ENCODE results near the gene TRIOBP.
A peak's percentile ranks its signal among the peaks of the same experiment; 100 is the strongest.

TRIOBP gene

GRCh38 chr22:37672206-37672919 is 24.5 kb upstream of the TRIOBP start:
- POLR2A ChIA-PET (ENCODE audit: low non-redundant PET) = no interaction called here
- CTCF ChIA-PET = no interaction called here
- H3K27ac ChIP-seq = peak overlapping the region; percentile 98
- TF ChIP-seq, protein P1, sequence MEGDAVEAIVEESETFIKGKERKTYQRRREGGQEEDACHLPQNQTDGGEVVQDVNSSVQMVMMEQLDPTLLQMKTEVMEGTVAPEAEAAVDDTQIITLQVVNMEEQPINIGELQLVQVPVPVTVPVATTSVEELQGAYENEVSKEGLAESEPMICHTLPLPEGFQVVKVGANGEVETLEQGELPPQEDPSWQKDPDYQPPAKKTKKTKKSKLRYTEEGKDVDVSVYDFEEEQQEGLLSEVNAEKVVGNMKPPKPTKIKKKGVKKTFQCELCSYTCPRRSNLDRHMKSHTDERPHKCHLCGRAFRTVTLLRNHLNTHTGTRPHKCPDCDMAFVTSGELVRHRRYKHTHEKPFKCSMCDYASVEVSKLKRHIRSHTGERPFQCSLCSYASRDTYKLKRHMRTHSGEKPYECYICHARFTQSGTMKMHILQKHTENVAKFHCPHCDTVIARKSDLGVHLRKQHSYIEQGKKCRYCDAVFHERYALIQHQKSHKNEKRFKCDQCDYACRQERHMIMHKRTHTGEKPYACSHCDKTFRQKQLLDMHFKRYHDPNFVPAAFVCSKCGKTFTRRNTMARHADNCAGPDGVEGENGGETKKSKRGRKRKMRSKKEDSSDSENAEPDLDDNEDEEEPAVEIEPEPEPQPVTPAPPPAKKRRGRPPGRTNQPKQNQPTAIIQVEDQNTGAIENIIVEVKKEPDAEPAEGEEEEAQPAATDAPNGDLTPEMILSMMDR (conservative IDR thresholded peaks at IDR 0.05; ENCODE audit: low read depth) = no peak
- DNase-seq (ENCODE audit: low spot score) = no peak

GRCh38 chr22:37672920-37673455 is 23.9 kb upstream of the TRIOBP start:
- no peak for DNase-seq (ENCODE audit: low spot score)
- POLR2A ChIA-PET (ENCODE audit: low non-redundant PET) = no interaction called here
- peak overlapping the region; percentile 98 for H3K27ac ChIP-seq
- TF ChIP-seq, protein P1 (conservative IDR thresholded peaks at IDR 0.05; ENCODE audit: low read depth) = no peak
- CTCF ChIA-PET = no interaction called here

- H3K27ac ChIP-seq = peak overlapping the region; percentile 98
- TF ChIP-seq, protein P1 (conservative IDR thresholded peaks at IDR 0.05; ENCODE audit: low read depth) = no peak
- POLR2A ChIA-PET (ENCODE audit: low non-redundant PET) = no interaction called here
- CTCF ChIA-PET = no interaction called here
- no peak for DNase-seq (ENCODE audit: low spot score)
Observed at GRCh38 chr22:37674248-37674647, 22.6 kb upstream of the TRIOBP start.

DNA sequence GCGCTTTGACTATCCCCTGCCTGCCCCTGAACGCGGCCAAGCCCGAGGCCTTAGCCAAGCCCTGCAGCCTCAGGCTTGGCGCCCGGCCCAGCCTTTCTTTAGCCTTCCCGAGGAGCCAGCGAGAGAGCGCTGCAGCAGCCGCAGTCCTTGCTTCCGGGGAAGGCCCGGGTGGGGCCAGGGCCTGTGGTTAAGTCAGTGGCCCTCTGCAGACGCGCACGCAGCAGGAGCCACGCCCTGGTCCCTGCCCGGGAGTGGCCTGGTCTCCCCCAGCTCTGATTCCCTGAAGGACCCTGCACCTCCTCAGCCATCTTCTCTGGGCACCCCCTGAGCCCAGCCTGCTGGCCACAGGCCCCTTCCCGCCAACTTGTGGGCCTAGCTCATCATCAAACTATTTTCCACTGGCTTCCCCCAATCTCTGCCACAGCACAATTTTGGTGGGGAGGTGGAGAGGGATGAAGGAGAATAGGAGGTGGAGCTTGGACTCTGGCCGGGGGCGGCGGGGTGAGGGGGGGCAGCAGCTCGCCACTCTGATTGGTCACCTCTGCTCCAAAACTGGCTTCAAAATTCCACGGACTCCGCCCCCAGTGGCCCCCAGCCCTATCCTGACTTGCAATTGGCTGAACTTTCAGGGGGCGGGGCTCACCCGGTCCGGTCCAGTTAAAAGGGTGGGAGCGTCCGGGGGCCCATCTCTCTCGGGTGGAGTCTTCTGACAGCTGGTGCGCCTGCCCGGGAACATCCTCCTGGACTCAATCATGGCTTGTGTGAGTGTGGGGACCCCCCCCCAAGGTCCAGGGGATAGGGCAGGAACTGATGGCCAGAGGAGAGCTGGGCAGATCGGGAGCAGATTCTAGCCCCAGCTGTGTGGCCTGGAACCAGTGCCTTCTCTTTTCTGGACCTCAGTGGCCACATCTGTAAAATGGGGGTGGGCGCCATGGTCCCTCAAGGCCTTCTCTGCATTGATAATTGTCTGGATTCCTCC is 21.6 kb upstream of the TRIOBP start, which contains the start of gene LGALS1:
Gene LGALS1, plus strand, starts transcription at position 686 of the 979 bp plus-strand sequence. Its CDS starts 67 bp downstream, at position 753.
- ChIA-PET POLR2A (ENCODE audit: low non-redundant PET) (interaction anchor here (0.7 to 0.8 kb wide), 2 partner anchors 13 to 17 kb away, joined by 3 read pairs; partner anchors contain the start of gene PDXP), CTCF (interaction anchor here (0.9 kb wide), 1 partner anchor 32 kb away, joined by 3 read pairs; no protein-coding TSS in a partner anchor)
- peak within 1 kb of the TSS; percentile 98 for H3K27ac ChIP-seq
- TF ChIP-seq, protein P1 (conservative IDR thresholded peaks at IDR 0.05; ENCODE audit: low read depth) = no peak
- peak; percentile 92 for DNase-seq (ENCODE audit: low spot score)

- ChIA-PET CTCF (no interaction called here), POLR2A (ENCODE audit: low non-redundant PET) (interaction anchor here (0.6 to 0.8 kb wide), 3 partner anchors 14 to 54 kb away, joined by 3 to 4 read pairs (median 3); partner anchors contain the start of gene PDXP)
- no peak for DNase-seq (ENCODE audit: low spot score)
- TF ChIP-seq, protein P1 (conservative IDR thresholded peaks at IDR 0.05; ENCODE audit: low read depth) = no peak
- peak overlapping the region; percentile 98 for H3K27ac ChIP-seq
Observed at GRCh38 chr22:37675930-37676735, 20.7 kb upstream of the TRIOBP start.
